ENCODE data around the gene PDHX.

Gene PDHX

GRCh38 chr11:35031346-35031745 lies 114.9 kb downstream of the PDHX start:
- no peak overlapping the region for H3K27ac ChIP-seq (ENCODE audit: low read length)
- DNase-seq (no peak), ATAC-seq (ENCODE audit: insufficient read depth, low read depth) (no peak)
- peaks cover 8% of the 10 kb centered on the region for H3K4me1 ChIP-seq (ENCODE audit: insufficient read depth, low read length)
- TF ChIP-seq CTCF (IDR thresholded peaks at IDR 0.05; ENCODE audit: borderline replicate concordance, extremely low read depth, low read length, poor library complexity, severe bottlenecking) (no peak), EZH2 (IDR thresholded peaks at IDR 0.05; ENCODE audit: borderline replicate concordance, low read depth, low read length, severe bottlenecking) (no peak)
- no peaks in the 10 kb centered on the region for H3K79me2 ChIP-seq (ENCODE audit: insufficient read depth, low read length)
- H4K20me1 ChIP-seq (ENCODE audit: insufficient read depth, low read length): no peaks in the 10 kb centered on the region
- H3K4me2 ChIP-seq (ENCODE audit: insufficient read depth, low read length): no peak overlapping the region
- no peak overlapping the region for H3K4me3 ChIP-seq (ENCODE audit: low read depth in 1 of 2, low read length in 2 of 2)
- H3K9ac ChIP-seq (ENCODE audit: low read depth, low read length): no peak overlapping the region
- H2AFZ ChIP-seq (ENCODE audit: low read depth, low read length): no peak overlapping the region
- no peaks in the 10 kb centered on the region for H3K36me3 ChIP-seq (ENCODE audit: insufficient read depth, low read length)
- no peaks in the 10 kb centered on the region for H3K9me3 ChIP-seq (ENCODE audit: insufficient read depth, low read length, severe bottlenecking)
- no peaks in the 10 kb centered on the region for H3K27me3 ChIP-seq (ENCODE audit: insufficient read depth, low read length, poor library complexity)

DNA sequence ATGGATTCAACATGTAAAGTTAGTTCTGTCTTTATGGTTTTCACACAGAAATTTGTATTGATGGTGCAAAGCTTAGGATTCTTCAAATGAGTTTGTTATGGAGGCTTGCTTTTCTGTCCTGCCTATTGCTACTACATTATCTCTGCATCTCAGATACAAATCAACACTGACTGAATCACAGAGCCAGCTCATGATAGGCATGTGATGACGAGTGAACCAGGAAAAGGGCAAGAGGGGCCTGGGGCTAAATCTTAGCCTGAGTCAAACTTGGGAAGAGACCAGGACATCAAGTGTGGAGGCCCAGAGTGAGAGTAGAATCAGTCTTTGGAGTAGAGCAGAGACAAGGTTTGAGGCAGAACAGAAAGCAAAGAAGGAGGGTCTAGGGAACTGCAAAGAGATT lies 115.4 kb downstream of the PDHX start:
- no peak for ATAC-seq (ENCODE audit: insufficient read depth, low read depth)
- no peaks in the 10 kb centered on the region for H3K9me3 ChIP-seq (ENCODE audit: insufficient read depth, low read length, severe bottlenecking)
- no peak overlapping the region for H2AFZ ChIP-seq (ENCODE audit: low read depth, low read length)
- TF ChIP-seq EZH2 (IDR thresholded peaks at IDR 0.05; ENCODE audit: borderline replicate concordance, low read depth, low read length, severe bottlenecking) (no peak), CTCF (IDR thresholded peaks at IDR 0.05; ENCODE audit: borderline replicate concordance, extremely low read depth, low read length, poor library complexity, severe bottlenecking) (no peak)
- H3K36me3 ChIP-seq (ENCODE audit: insufficient read depth, low read length): no peaks in the 10 kb centered on the region
- no peaks in the 10 kb centered on the region for H3K27me3 ChIP-seq (ENCODE audit: insufficient read depth, low read length, poor library complexity)
- no peak for DNase-seq
- no peaks in the 10 kb centered on the region for H3K79me2 ChIP-seq (ENCODE audit: insufficient read depth, low read length)
- H3K27ac ChIP-seq (ENCODE audit: low read length): no peak overlapping the region
- H3K4me1 ChIP-seq (ENCODE audit: insufficient read depth, low read length): peaks cover 8% of the 10 kb centered on the region
- H3K4me2 ChIP-seq (ENCODE audit: insufficient read depth, low read length): no peak overlapping the region
- H3K9ac ChIP-seq (ENCODE audit: low read depth, low read length): no peak overlapping the region
- H3K4me3 ChIP-seq (ENCODE audit: low read depth in 1 of 2, low read length in 2 of 2): no peak overlapping the region
- H4K20me1 ChIP-seq (ENCODE audit: insufficient read depth, low read length): no peaks in the 10 kb centered on the region

GRCh38 chr11:35033011-35033410 lies 116.6 kb downstream of the PDHX start:
- Histone ChIP-seq H4K20me1 (ENCODE audit: insufficient read depth, low read length) (no peaks in the 10 kb centered on the region), H3K4me2 (ENCODE audit: insufficient read depth, low read length) (no peak overlapping the region), H3K27ac (ENCODE audit: low read length) (no peak overlapping the region), H3K36me3 (ENCODE audit: insufficient read depth, low read length) (no peaks in the 10 kb centered on the region), H3K27me3 (ENCODE audit: insufficient read depth, low read length, poor library complexity) (no peaks in the 10 kb centered on the region), H2AFZ (ENCODE audit: low read depth, low read length) (no peak overlapping the region), H3K4me3 (ENCODE audit: low read depth in 1 of 2, low read length in 2 of 2) (no peak overlapping the region), H3K4me1 (ENCODE audit: insufficient read depth, low read length) (peaks cover 8% of the 10 kb centered on the region), H3K9ac (ENCODE audit: low read depth, low read length) (no peak overlapping the region), H3K79me2 (ENCODE audit: insufficient read depth, low read length) (no peaks in the 10 kb centered on the region), H3K9me3 (ENCODE audit: insufficient read depth, low read length, severe bottlenecking) (no peaks in the 10 kb centered on the region)
- no peak for DNase-seq
- TF ChIP-seq EZH2 (IDR thresholded peaks at IDR 0.05; ENCODE audit: borderline replicate concordance, low read depth, low read length, severe bottlenecking) (no peak), CTCF (IDR thresholded peaks at IDR 0.05; ENCODE audit: borderline replicate concordance, extremely low read depth, low read length, poor library complexity, severe bottlenecking) (no peak)
- no peak for ATAC-seq (ENCODE audit: insufficient read depth, low read depth)

DNA sequence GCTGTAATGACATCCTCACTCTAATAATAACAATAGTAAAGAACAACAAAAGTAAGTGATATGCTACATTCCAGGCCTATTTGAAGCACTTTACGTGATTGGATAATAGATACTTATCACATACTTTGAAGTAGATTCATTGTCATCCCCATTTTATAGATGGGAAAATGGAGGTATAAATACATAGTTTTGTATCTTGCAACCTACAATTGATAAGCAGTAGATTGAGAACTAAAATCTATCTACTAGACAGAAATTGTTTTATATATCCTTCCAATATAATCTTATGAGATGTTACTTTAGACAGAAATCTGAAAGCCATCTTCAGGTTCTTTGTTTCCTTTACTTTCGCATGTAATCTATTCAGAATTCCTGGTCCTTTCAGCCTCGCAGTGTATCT lies 118.0 kb downstream of the PDHX start:
- TF ChIP-seq EZH2 (IDR thresholded peaks at IDR 0.05; ENCODE audit: borderline replicate concordance, low read depth, low read length, severe bottlenecking) (no peak), CTCF (IDR thresholded peaks at IDR 0.05; ENCODE audit: borderline replicate concordance, extremely low read depth, low read length, poor library complexity, severe bottlenecking) (no peak)
- DNase-seq: no peak

More for the DNA sequence above, 118.0 kb downstream of the PDHX start:
- Histone ChIP-seq H3K9me3 (ENCODE audit: insufficient read depth, low read length, severe bottlenecking) (no peaks in the 10 kb centered on the region), H2AFZ (ENCODE audit: low read depth, low read length) (no peak overlapping the region), H3K4me2 (ENCODE audit: insufficient read depth, low read length) (no peak overlapping the region), H3K27ac (ENCODE audit: low read length) (no peak overlapping the region), H3K4me3 (ENCODE audit: low read depth in 1 of 2, low read length in 2 of 2) (no peak overlapping the region), H3K9ac (ENCODE audit: low read depth, low read length) (no peak overlapping the region), H3K79me2 (ENCODE audit: insufficient read depth, low read length) (no peaks in the 10 kb centered on the region), H3K27me3 (ENCODE audit: insufficient read depth, low read length, poor library complexity) (no peaks in the 10 kb centered on the region), H3K4me1 (ENCODE audit: insufficient read depth, low read length) (peaks cover 8% of the 10 kb centered on the region), H4K20me1 (ENCODE audit: insufficient read depth, low read length) (no peaks in the 10 kb centered on the region), H3K36me3 (ENCODE audit: insufficient read depth, low read length) (no peaks in the 10 kb centered on the region)
- ATAC-seq (ENCODE audit: insufficient read depth, low read depth): no peak

All from DND-41 (cell line).